Measurements from ENCODE around the gene NOC2L. TPM values are rescaled to one million over a fixed set of nuclear protein-coding genes. Genes with fewer than 3 reads are reported as not detected.

Gene NOC2L
- total and polyA plus RNA-seq, 2 donors (not counting 3 experiments of a cell fraction or from before 2014, with no cell fraction given): 55.3 to 87.9 TPM

DNA sequence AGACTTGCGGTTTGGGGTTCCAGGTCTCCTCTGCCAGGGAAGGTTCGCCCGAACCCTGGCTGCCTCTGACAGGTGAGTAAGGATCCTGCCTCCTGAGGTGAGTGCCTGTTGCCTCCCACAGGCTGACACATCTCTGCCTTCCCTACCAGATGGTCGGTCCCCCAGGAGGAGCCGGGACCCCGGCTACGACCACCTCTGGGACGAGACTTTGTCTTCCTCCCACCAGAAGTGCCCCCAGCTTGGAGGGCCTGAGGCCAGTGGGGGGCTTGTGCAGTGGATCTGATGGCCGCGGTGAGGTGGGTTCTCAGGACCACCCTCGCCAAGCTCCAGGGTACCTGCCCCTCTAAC is 15.2 kb upstream of the NOC2L start:
- dilution Hi-C loops (cut with MboI; ENCODE audit: extremely low pct_ligation_motif_present, low sequenced_read_pairs): no loop called here

More for the DNA sequence above, 15.2 kb upstream of the NOC2L start:
- intact Hi-C loops (cut with micrococcal nuclease): no loop called here
- Histone ChIP-seq H3K4me1 (ENCODE audit: control insufficient read depth, extremely low read depth, insufficient read depth, low read length) (no peaks in the 10 kb centered on the region), H3K9me1 (replicated peaks; ENCODE audit: control insufficient read depth, extremely low read depth, insufficient read depth, low read length) (no peaks in the 10 kb centered on the region), H3K27me3 (ENCODE audit: control insufficient read depth in 2 of 2, insufficient read depth in 2 of 2, low read length in 2 of 2) (peaks cover 2% of the 10 kb centered on the region in 2 experiments), H4K20me1 (replicated peaks; ENCODE audit: control insufficient read depth, extremely low read depth, insufficient read depth, low read length) (no peaks in the 10 kb centered on the region), H2AFZ (ENCODE audit: low read depth, low read length) (no peak overlapping the region), H3K79me2 (ENCODE audit: control insufficient read depth, insufficient read depth, low read length) (no peaks in the 10 kb centered on the region), H3K4me3 (replicated peaks in 1 of 3; ENCODE audit: insufficient read depth in 1 of 3, low read depth in 1 of 3, low read length in 3 of 3) (no peak overlapping the region), H3K27ac (ENCODE audit: insufficient read depth, low read depth, low read length) (no peak overlapping the region), H3K9me3 (replicated peaks; ENCODE audit: control insufficient read depth, insufficient read depth, low read length) (no peaks in the 10 kb centered on the region), H3K36me3 (ENCODE audit: control insufficient read depth in 2 of 2, extremely low read depth in 1 of 2, insufficient read depth in 2 of 2, low read length in 2 of 2) (no peaks in the 10 kb centered on the region), H3K4me2 (ENCODE audit: insufficient read depth, low read length) (no peak overlapping the region), H3K9ac (replicated peaks; ENCODE audit: extremely low read depth, insufficient read depth, low read length) (no peak overlapping the region)
- DNase-seq (ENCODE audit: low read depth, low spot score): no peak
- FAIRE-seq: no peak
- no TSS peak for BruUV-seq (replicated peaks)
- POLR2A ChIA-PET: no interaction called here
- CTCF ChIA-PET: interaction anchor here (1.2 kb wide), 1 partner anchor 10 kb away, joined by 3 read pairs; no protein-coding TSS in a partner anchor
- TF ChIP-seq POLR2A (IDR thresholded peaks at IDR 0.05; ENCODE audit: low read depth, low read length) (no peak), EZH2 (IDR thresholded peaks at IDR 0.05; ENCODE audit: borderline replicate concordance, low read depth, low read length, severe bottlenecking) (no peak), GATA2 (IDR thresholded peaks at IDR 0.05; ENCODE audit: insufficient read depth, insufficient read length, low read depth, low read length) (no peak), MYC (IDR thresholded peaks at IDR 0.05; ENCODE audit: low read depth, low read length) (no peak), POLR2AphosphoS5 (IDR thresholded peaks at IDR 0.05; ENCODE audit: insufficient read depth, low read depth, low read length) (no peak), FOS (IDR thresholded peaks at IDR 0.05; ENCODE audit: borderline replicate concordance, insufficient read depth, low read length) (no peak), JUN (IDR thresholded peaks at IDR 0.05; ENCODE audit: borderline replicate concordance, insufficient read depth, insufficient read length, low read depth) (no peak)
- TF ChIP-seq, protein P1, sequence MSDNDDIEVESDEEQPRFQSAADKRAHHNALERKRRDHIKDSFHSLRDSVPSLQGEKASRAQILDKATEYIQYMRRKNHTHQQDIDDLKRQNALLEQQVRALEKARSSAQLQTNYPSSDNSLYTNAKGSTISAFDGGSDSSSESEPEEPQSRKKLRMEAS (IDR thresholded peaks at IDR 0.05; ENCODE audit: insufficient read depth, insufficient read length): no peak
- TF ChIP-seq, protein P2, sequence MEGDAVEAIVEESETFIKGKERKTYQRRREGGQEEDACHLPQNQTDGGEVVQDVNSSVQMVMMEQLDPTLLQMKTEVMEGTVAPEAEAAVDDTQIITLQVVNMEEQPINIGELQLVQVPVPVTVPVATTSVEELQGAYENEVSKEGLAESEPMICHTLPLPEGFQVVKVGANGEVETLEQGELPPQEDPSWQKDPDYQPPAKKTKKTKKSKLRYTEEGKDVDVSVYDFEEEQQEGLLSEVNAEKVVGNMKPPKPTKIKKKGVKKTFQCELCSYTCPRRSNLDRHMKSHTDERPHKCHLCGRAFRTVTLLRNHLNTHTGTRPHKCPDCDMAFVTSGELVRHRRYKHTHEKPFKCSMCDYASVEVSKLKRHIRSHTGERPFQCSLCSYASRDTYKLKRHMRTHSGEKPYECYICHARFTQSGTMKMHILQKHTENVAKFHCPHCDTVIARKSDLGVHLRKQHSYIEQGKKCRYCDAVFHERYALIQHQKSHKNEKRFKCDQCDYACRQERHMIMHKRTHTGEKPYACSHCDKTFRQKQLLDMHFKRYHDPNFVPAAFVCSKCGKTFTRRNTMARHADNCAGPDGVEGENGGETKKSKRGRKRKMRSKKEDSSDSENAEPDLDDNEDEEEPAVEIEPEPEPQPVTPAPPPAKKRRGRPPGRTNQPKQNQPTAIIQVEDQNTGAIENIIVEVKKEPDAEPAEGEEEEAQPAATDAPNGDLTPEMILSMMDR (IDR thresholded peaks at IDR 0.05; ENCODE audit: extremely low read depth in 1 of 2, insufficient read depth in 1 of 2, low read depth in 1 of 2, low read length in 2 of 2): no peak

Data from endothelial cell of umbilical vein (primary cell).